ENCODE data around the gene ZNF735.

DNA sequence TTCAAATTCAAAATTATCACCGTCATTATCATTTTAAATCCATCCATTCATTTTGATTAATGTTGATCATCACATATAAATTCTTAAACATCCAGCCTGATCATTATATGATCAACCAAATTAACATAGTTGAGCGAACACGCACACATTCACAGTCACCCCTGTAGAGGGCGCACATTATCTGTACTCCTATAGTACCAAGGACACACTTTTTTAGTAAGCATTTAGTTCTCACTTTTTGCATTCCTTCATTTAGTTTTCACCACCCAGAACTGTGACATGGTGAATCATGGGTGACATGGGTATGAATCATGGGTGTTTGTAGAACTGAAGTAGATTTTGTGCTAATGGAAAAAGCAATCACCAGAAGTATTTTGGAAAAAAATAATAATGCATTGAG, 26.0 kb upstream of the ZNF735 start:
- TF ChIP-seq, protein P1, sequence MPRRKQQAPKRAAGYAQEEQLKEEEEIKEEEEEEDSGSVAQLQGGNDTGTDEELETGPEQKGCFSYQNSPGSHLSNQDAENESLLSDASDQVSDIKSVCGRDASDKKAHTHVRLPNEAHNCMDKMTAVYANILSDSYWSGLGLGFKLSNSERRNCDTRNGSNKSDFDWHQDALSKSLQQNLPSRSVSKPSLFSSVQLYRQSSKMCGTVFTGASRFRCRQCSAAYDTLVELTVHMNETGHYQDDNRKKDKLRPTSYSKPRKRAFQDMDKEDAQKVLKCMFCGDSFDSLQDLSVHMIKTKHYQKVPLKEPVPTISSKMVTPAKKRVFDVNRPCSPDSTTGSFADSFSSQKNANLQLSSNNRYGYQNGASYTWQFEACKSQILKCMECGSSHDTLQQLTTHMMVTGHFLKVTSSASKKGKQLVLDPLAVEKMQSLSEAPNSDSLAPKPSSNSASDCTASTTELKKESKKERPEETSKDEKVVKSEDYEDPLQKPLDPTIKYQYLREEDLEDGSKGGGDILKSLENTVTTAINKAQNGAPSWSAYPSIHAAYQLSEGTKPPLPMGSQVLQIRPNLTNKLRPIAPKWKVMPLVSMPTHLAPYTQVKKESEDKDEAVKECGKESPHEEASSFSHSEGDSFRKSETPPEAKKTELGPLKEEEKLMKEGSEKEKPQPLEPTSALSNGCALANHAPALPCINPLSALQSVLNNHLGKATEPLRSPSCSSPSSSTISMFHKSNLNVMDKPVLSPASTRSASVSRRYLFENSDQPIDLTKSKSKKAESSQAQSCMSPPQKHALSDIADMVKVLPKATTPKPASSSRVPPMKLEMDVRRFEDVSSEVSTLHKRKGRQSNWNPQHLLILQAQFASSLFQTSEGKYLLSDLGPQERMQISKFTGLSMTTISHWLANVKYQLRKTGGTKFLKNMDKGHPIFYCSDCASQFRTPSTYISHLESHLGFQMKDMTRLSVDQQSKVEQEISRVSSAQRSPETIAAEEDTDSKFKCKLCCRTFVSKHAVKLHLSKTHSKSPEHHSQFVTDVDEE (CRISPR knock-in tag; IDR thresholded peaks at IDR 0.05) = no peak
- TF ChIP-seq, protein P2, sequence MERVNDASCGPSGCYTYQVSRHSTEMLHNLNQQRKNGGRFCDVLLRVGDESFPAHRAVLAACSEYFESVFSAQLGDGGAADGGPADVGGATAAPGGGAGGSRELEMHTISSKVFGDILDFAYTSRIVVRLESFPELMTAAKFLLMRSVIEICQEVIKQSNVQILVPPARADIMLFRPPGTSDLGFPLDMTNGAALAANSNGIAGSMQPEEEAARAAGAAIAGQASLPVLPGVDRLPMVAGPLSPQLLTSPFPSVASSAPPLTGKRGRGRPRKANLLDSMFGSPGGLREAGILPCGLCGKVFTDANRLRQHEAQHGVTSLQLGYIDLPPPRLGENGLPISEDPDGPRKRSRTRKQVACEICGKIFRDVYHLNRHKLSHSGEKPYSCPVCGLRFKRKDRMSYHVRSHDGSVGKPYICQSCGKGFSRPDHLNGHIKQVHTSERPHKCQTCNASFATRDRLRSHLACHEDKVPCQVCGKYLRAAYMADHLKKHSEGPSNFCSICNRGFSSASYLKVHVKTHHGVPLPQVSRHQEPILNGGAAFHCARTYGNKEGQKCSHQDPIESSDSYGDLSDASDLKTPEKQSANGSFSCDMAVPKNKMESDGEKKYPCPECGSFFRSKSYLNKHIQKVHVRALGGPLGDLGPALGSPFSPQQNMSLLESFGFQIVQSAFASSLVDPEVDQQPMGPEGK (CRISPR knock-in tag; IDR thresholded peaks at IDR 0.05; ENCODE audit: borderline replicate concordance) = no peak
- TF ChIP-seq, protein P3, sequence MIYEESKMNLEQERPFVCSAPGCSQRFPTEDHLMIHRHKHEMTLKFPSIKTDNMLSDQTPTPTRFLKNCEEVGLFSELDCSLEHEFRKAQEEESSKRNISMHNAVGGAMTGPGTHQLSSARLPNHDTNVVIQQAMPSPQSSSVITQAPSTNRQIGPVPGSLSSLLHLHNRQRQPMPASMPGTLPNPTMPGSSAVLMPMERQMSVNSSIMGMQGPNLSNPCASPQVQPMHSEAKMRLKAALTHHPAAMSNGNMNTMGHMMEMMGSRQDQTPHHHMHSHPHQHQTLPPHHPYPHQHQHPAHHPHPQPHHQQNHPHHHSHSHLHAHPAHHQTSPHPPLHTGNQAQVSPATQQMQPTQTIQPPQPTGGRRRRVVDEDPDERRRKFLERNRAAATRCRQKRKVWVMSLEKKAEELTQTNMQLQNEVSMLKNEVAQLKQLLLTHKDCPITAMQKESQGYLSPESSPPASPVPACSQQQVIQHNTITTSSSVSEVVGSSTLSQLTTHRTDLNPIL (CRISPR knock-in tag; IDR thresholded peaks at IDR 0.05; ENCODE audit: low read depth) = no peak
- TF ChIP-seq ESRRG (CRISPR knock-in tag; IDR thresholded peaks at IDR 0.05) = no peak
- no peak for TF ChIP-seq ISL1 (CRISPR knock-in tag; IDR thresholded peaks at IDR 0.05)
- no peak for TF ChIP-seq ZC3H10 (CRISPR knock-in tag; IDR thresholded peaks at IDR 0.05)
- TF ChIP-seq ZNF70 (CRISPR knock-in tag; IDR thresholded peaks at IDR 0.05) = no peak
- no peak for TF ChIP-seq OSR1 (CRISPR knock-in tag; IDR thresholded peaks at IDR 0.05)
- no peak for TF ChIP-seq TOX (CRISPR knock-in tag; IDR thresholded peaks at IDR 0.05; ENCODE audit: borderline replicate concordance)
- no peak for TF ChIP-seq ZNF565 (CRISPR knock-in tag; conservative IDR thresholded peaks at IDR 0.05; ENCODE audit: low read depth)
- no peak for TF ChIP-seq BACH2 (CRISPR knock-in tag; IDR thresholded peaks at IDR 0.05; ENCODE audit: borderline replicate concordance)
